HG02885 (cell line): Measurements from ENCODE around the gene NCKAP1.
"Not testable (repeated sequence)": the region's sequence is repeated elsewhere in the genome, so short reads cannot be mapped to it uniquely, and the experiment has no call there.

ENCODE experiments used
- ATAC-seq: cut with Tn5 transposase; IDR thresholded peaks from one replicate; pipeline ENCODE4 v1.9.1; 2021; ENCODE audit warnings: mild to moderate bottlenecking; ENCODE audit not compliant: unreplicated experiment, poor library complexity

The NCKAP1 gene

GRCh38 chr2:183011743-183012142, 26.5 kb downstream of the NCKAP1 start:
- no peak for ATAC-seq

- no peak for ATAC-seq
Observed at GRCh38 chr2:183010112-183010511, 28.1 kb downstream of the NCKAP1 start.

GRCh38 chr2:183009249-183009899, 28.9 kb downstream of the NCKAP1 start:
- no peak for ATAC-seq

DNA sequence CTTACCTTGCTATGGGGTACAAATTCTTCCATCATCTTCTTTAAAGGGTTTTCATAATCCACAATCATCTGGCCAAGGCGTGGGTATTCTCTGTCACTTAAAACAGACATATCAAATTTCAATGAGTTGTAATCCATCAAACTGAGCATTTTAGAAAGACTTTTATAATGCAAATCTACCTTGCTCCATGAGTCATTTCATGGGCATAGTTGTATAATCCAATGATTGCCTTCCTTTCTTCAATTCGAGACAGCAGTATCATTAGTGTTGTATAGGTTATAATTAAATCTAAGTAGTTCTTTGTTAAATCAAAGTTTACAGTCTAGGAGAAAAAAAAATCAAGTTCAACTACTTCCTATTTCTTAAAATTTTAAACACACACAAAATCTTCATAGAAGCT, 36.3 kb downstream of the NCKAP1 start:
- ATAC-seq = no peak

GRCh38 chr2:183000846-183001245, 37.4 kb downstream of the NCKAP1 start:
- ATAC-seq = no peak

- no peak for ATAC-seq
Observed at GRCh38 chr2:182999348-183000028, 38.8 kb downstream of the NCKAP1 start.

DNA sequence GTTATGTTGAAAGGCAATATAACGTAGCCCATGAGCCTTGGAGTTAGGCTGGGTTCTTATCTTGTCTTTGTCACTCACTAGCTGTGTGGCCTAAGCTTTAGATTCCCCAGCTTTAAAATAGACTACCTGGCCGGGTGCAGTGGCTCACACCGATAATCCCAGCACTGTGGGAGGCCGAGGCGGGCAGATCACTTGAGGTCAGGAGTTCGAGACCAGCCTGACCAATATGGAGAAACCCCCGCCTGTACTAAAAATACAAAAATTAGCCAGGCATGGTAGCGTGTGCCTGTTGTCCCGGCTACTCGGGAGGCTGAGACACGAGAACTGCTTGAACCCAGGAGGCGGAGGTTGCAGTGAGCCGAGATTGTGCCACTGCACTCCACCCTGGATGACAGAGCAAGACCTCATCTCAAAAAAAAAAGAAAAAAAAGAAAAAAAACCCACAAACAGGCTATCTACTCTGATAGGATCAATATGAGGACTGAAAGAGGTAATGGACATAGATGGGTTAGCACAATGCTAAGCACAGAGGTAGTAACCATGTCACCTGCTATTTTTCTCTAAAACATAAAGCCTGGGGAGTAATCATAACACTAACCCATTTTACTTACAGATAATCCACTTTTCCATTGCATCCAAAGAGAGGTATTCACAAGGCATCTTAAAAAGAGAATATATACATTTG, 43.9 kb downstream of the NCKAP1 start:
- ATAC-seq = no peak

- no peak for ATAC-seq
Observed at GRCh38 chr2:182982941-182983340, 55.3 kb downstream of the NCKAP1 start.

GRCh38 chr2:182981475-182981874, 56.8 kb downstream of the NCKAP1 start:
- ATAC-seq = not testable (repeated sequence)

GRCh38 chr2:182980652-182981051, 57.6 kb downstream of the NCKAP1 start:
- ATAC-seq = no peak

DNA sequence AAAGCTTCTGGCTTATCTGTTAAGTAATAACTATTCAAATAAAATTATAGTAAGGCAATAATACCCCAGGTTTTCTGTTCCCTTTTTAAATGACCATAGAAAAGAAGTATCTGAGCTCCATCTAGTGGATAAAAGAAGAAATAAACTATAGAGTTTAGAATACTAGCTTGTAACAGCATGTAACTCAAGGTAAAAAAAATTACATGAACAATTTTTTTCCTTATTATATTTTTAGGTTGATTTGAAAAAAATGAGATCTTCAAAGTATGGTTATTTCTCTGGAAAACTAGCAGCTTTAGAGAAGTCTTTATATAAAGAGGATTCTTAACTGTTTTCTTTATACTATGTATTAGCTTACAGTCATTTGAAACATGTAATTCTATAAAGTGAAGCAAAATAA, 58.1 kb downstream of the NCKAP1 start:
- peak; percentile 80 for ATAC-seq

GRCh38 chr2:182977463-182977862, 60.8 kb downstream of the NCKAP1 start:
- ATAC-seq = no peak

GRCh38 chr2:182973441-182974352, 64.6 kb downstream of the NCKAP1 start:
- peak; percentile 51 for ATAC-seq

GRCh38 chr2:182972548-182972942, 65.7 kb downstream of the NCKAP1 start:
- ATAC-seq = no peak

- peak; percentile 56 for ATAC-seq
Observed at GRCh38 chr2:182971820-182972547, 66.3 kb downstream of the NCKAP1 start.

DNA sequence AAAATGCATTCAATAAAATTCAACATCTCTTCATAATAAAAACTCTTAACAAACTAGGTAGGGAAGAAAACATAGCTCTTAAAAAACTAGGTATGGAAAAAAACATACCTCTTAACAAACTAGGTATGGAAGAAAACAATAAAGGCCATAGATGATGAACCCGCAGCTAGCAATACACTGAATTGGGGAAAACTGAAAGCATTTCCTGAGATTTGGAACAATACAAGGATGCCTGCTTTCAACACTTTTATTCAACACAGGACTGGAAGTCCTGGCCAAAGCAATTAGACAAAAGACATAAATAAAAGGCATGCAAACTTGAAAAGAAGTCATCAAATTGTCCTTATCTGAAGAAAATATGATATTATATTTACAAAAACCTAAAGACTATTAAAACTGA, 67.8 kb downstream of the NCKAP1 start:
- ATAC-seq = no peak

DNA sequence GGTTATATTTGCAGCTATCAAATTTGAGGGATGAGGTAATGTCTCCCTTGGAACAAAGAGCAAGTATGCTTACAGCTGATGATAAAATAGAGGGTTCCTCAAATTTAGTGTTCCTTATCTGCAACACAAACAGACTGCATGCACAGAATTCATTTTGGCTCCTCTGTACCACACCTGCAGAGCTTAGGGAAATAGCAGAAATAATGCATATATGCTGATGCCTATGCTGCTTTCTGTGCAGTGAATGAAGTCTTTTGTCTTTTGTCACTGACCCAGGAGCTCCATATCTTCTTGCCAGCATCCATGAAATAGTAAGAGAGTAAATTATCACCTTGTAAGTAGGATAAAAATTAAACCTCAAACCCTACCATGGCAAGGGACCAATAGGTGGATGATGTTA, 69.8 kb downstream of the NCKAP1 start:
- no peak for ATAC-seq

DNA sequence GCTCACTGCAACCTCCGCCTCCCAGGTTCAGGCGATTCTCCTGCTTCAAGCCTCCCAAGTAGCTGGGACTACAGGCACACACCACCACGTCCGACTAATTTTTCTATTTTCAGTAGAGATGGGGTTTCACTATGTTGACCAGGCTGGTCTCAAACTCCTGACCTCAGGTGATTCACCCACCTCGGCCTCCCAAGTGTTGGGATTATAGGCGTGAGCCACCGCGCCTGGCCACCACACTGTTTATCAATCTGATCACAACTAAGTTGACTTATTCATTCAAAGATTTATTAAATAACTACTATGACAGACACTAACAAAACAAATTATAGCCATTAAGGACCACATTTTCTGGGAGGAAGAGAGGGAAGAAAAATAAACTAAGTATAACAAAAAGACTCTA, 71.9 kb downstream of the NCKAP1 start:
- not testable (repeated sequence) for ATAC-seq

- ATAC-seq = no peak
Observed at GRCh38 chr2:182962641-182963040, 75.6 kb downstream of the NCKAP1 start.

- not testable (repeated sequence) for ATAC-seq
Observed at GRCh38 chr2:182960869-182961268, 77.4 kb downstream of the NCKAP1 start.
